Endothelial cell of umbilical vein (primary cell): ENCODE measurements around the gene CDK6. TPM values are rescaled to one million over a fixed set of nuclear protein-coding genes. Genes with fewer than 3 reads are reported as not detected.

ENCODE experiments used
- BruUV-seq: library from RNA; stranded (reverse); fragments of 400-500 nt; replicated peaks from 2 replicates; lab custom pipeline; 2021; lab: Mats Ljungman, UMichigan
- CTCF ChIA-PET: fragments of 300-600, 350-600 bp; sonication (Branson Sonifier 250); formaldehyde crosslinking; loops from one replicate; lab custom pipeline; 2021; ENCODE audit warnings: antibody characterized with exemption, inconsistent platforms; lab: Charles Lee
- POLR2A ChIA-PET: fragments of 300-600, 350-600 bp; sonication (Branson Sonifier 250); formaldehyde crosslinking; loops from one replicate; lab custom pipeline; 2021; ENCODE audit warnings: antibody characterized with exemption, inconsistent platforms; lab: Charles Lee
- DNase-seq: peaks from one replicate; pipeline ENCODE4 v3.0.0-alpha.2; 2011; ENCODE audit warnings: low read depth, low spot score
- FAIRE-seq: peaks from 2 replicates; lab custom pipeline; 2011; peaks lifted over from hg19 to GRCh38; lab: Jason Lieb, UNC
- H2AFZ ChIP-seq: 2 replicates; pipeline ENCODE4 v1.6.0; 2012; ENCODE audit warnings: low read depth, low read length, control low read depth, inconsistent platforms
- H3K27ac ChIP-seq: 2 replicates; pipeline ENCODE4 v1.5.1; 2011; ENCODE audit warnings: low read depth, mild to moderate bottlenecking, control low read depth, low read length, moderate library complexity; ENCODE audit not compliant: insufficient read depth
- H3K27me3 ChIP-seq, 2 experiments: 2 replicates each; pipeline versions ENCODE4 v1.6.0 to v1.6.1; 2011; ENCODE audit warnings: low read length in 2 of 2, mixed read lengths in 1 of 2; ENCODE audit not compliant: control insufficient read depth in 2 of 2, insufficient read depth in 2 of 2
- H3K36me3 ChIP-seq, 2 experiments: 2 replicates in 1 of 2; 3 replicates in 1 of 2; pipeline ENCODE4 v1.5.1; 2011; ENCODE audit warnings: low read length in 2 of 2, mild to moderate bottlenecking in 1 of 2, moderate library complexity in 1 of 2; ENCODE audit not compliant: control insufficient read depth in 2 of 2, insufficient read depth in 2 of 2; ENCODE audit errors: extremely low read depth in 1 of 2
- H3K4me1 ChIP-seq: 3 replicates; pipeline ENCODE4 v1.5.1; 2011; ENCODE audit warnings: mild to moderate bottlenecking, low read length; ENCODE audit not compliant: control insufficient read depth, insufficient read depth; ENCODE audit errors: extremely low read depth
- H3K4me2 ChIP-seq: 2 replicates; pipeline ENCODE4 v1.6.1; 2011; ENCODE audit warnings: low read length, control low read depth, mixed read lengths; ENCODE audit not compliant: insufficient read depth
- H3K4me3 ChIP-seq, 3 experiments: fragments of 200-600 bp in 1 of 3; sonication (generic), shearing (Covaris generic) in 1 of 3; replicated peaks in 1 of 3; 2 replicates each; pipeline ENCODE4 v1.5.1; 2011 to 2016; ENCODE audit warnings: control low read depth in 3 of 3, low read length in 3 of 3, mild to moderate bottlenecking in 2 of 3, inconsistent platforms in 1 of 3, low read depth in 1 of 3, moderate library complexity in 1 of 3; ENCODE audit not compliant: insufficient read depth in 1 of 3
- H3K79me2 ChIP-seq: 2 replicates; pipeline ENCODE4 v1.6.0; 2012; ENCODE audit warnings: low read length, inconsistent platforms; ENCODE audit not compliant: control insufficient read depth, insufficient read depth
- H3K9ac ChIP-seq: replicated peaks from 2 replicates; pipeline ENCODE3; 2011; ENCODE audit warnings: low read length, control low read depth; ENCODE audit not compliant: insufficient read depth; ENCODE audit errors: extremely low read depth
- H3K9me1 ChIP-seq: replicated peaks from 3 replicates; pipeline ENCODE4 v1.6.0; 2011; ENCODE audit warnings: mild to moderate bottlenecking, low read length; ENCODE audit not compliant: control insufficient read depth, insufficient read depth; ENCODE audit errors: extremely low read depth
- H3K9me3 ChIP-seq: replicated peaks from 2 replicates; pipeline ENCODE4 v1.5.1; 2012; ENCODE audit warnings: low read length, inconsistent platforms; ENCODE audit not compliant: control insufficient read depth, insufficient read depth
- H4K20me1 ChIP-seq: replicated peaks from 2 replicates; pipeline ENCODE3; 2011; ENCODE audit warnings: mild to moderate bottlenecking, low read length; ENCODE audit not compliant: control insufficient read depth, insufficient read depth; ENCODE audit errors: extremely low read depth
- CTCF ChIP-seq, 2 donors: IDR thresholded peaks; 1 replicate in 1 of 2; 2 replicates in 1 of 2; pipeline ENCODE4 v1.5.1; 2011; ENCODE audit warnings: low read length in 2 of 2, mild to moderate bottlenecking in 2 of 2, moderate library complexity in 2 of 2, control low read depth in 1 of 2, inconsistent platforms in 1 of 2, low read depth in 1 of 2; ENCODE audit not compliant: insufficient read depth in 1 of 2; ENCODE audit errors: extremely low read depth in 1 of 2
- EZH2 ChIP-seq: IDR thresholded peaks from 2 replicates; pipeline ENCODE4 v1.6.1; 2012; ENCODE audit warnings: borderline replicate concordance, low read depth, mild to moderate bottlenecking, moderate library complexity, low read length, inconsistent platforms; ENCODE audit not compliant: severe bottlenecking
- GATA2 ChIP-seq: IDR thresholded peaks from 2 replicates; pipeline ENCODE4 v1.7.0; 2011; ENCODE audit warnings: low read depth, mild to moderate bottlenecking, moderate library complexity, mixed read lengths, low read length; ENCODE audit not compliant: insufficient read length, insufficient read depth
- JUN ChIP-seq: IDR thresholded peaks from 2 replicates; pipeline ENCODE4 v1.6.1; 2011; ENCODE audit warnings: borderline replicate concordance, low read depth; ENCODE audit not compliant: insufficient read length, insufficient read depth
- MAX ChIP-seq: IDR thresholded peaks from 2 replicates; pipeline ENCODE4 v1.6.1; 2011; ENCODE audit not compliant: insufficient read depth, insufficient read length
- MYC ChIP-seq: IDR thresholded peaks from one replicate; pipeline ENCODE4 v1.6.1; 2011; ENCODE audit warnings: mild to moderate bottlenecking, low read depth, low read length
- POLR2A ChIP-seq: IDR thresholded peaks from 2 replicates; pipeline ENCODE4 v1.6.1; 2012; ENCODE audit warnings: low read depth, mild to moderate bottlenecking, control low read depth, low read length
- POLR2AphosphoS5 ChIP-seq: IDR thresholded peaks from 2 replicates; pipeline ENCODE4 v1.6.1; 2012; ENCODE audit warnings: low read depth, mild to moderate bottlenecking, control low read depth, low read length, moderate library complexity; ENCODE audit not compliant: insufficient read depth
- dilution Hi-C: fragments of 300-500 bp; cut with MboI; formaldehyde crosslinking; loops from one replicate; pipeline ENCODE4 v1.15.0; 2019; ENCODE audit warnings: low sequenced_read_pairs; ENCODE audit not compliant: extremely low pct_ligation_motif_present
- intact Hi-C: fragments of 100-400 bp; cut with micrococcal nuclease; formaldehyde crosslinking; loops from one replicate; pipeline ENCODE4 v1.10.0; 2022
- polyA plus RNA-seq, 4 experiments: library from polyadenylated mRNA; depleted of rRNA in 3 of 4; stranded (reverse) in 3 of 4; unstranded in 1 of 4; fragments of >200 nt; gene quantifications; 2 replicates each; pipeline versions ENCODE4 v1.2.1 to v1.2.3, GENCODE V29; 2011 to 2012; ENCODE audit warnings: missing spikeins in 1 of 4
- total RNA-seq: library from RNA; stranded (reverse); gene quantifications from 2 replicates; pipeline ENCODE4 v1.2.3, GENCODE V29; 2021

The CDK6 gene
- total and polyA plus RNA-seq, 2 donors (not counting 3 experiments of a cell fraction or from before 2014, with no cell fraction given), result 6.0 to 28.2 TPM

- TF ChIP-seq JUN, result no peak
- no peak for TF ChIP-seq EZH2
- no peak for TF ChIP-seq MAX
- TF ChIP-seq CTCF (IDR thresholded peaks at IDR 0.05; ENCODE audit: extremely low read depth in 1 of 2, insufficient read depth in 1 of 2, low read depth in 1 of 2, low read length in 2 of 2), result no peak
- no peak for TF ChIP-seq POLR2AphosphoS5
- no peak for TF ChIP-seq MYC
- no peak for TF ChIP-seq GATA2
- no peak for TF ChIP-seq POLR2A
- intact Hi-C loops, result no loop called here
- Histone ChIP-seq H3K27ac (no peak overlapping the region), H3K79me2 (peaks cover 12% of the 10 kb centered on the region), H4K20me1 (no peaks in the 10 kb centered on the region), H3K9ac (no peak overlapping the region), H3K9me3 (no peaks in the 10 kb centered on the region), H3K4me1 (peaks cover 15% of the 10 kb centered on the region), H2AFZ (no peak overlapping the region), H3K4me2 (no peak overlapping the region), H3K27me3 (no peaks in the 10 kb centered on the region), H3K9me1 (no peaks in the 10 kb centered on the region), H3K4me3 (no peak overlapping the region), H3K36me3 (no peaks in the 10 kb centered on the region)
- dilution Hi-C loops, result no loop called here
- FAIRE-seq, result no peak
- BruUV-seq, result no TSS peak
- ChIA-PET POLR2A (no interaction called here), CTCF (no interaction called here)
- DNase-seq, result no peak
These were observed 34.0 kb downstream of the CDK6 start for GRCh38 chr7:92802406-92802805.
